Fibroblast of lung (primary cell): ENCODE measurements around the gene AK5. TPM values are rescaled to one million over a fixed set of nuclear protein-coding genes. Genes with fewer than 3 reads are reported as not detected.

Source experiments
- DNase-seq, 2 donors: peaks; one replicate each; pipeline versions ENCODE4 v3.0.0 to v3.0.0-alpha.2; 2010; ENCODE audit warnings: low read depth in 2 of 2
- H2AFZ ChIP-seq: 2 replicates; pipeline ENCODE4 v1.5.1; 2012; ENCODE audit warnings: low read length, control low read depth, inconsistent platforms
- H3K27ac ChIP-seq: 2 replicates; pipeline ENCODE4 v1.5.1; 2011; ENCODE audit warnings: low read length, control low read depth; ENCODE audit not compliant: insufficient read depth
- H3K27me3 ChIP-seq: 2 replicates; pipeline ENCODE4 v1.5.1; 2011; ENCODE audit warnings: mild to moderate bottlenecking, low read length; ENCODE audit not compliant: control insufficient read depth, insufficient read depth
- H3K36me3 ChIP-seq: 2 replicates; pipeline ENCODE4 v1.5.1; 2011; ENCODE audit warnings: low read length; ENCODE audit not compliant: control insufficient read depth, insufficient read depth
- H3K4me1 ChIP-seq: 2 replicates; pipeline ENCODE4 v1.5.1; 2011; ENCODE audit warnings: low read length; ENCODE audit not compliant: control insufficient read depth, insufficient read depth; ENCODE audit errors: extremely low read depth
- H3K4me2 ChIP-seq: 2 replicates; pipeline ENCODE4 v1.5.1; 2011; ENCODE audit warnings: low read length, control low read depth; ENCODE audit not compliant: insufficient read depth; ENCODE audit errors: extremely low read depth
- H3K4me3 ChIP-seq, 4 experiments: fragments of 200-600 bp in 1 of 4; sonication (generic) in 1 of 4; replicated peaks in 1 of 4; 2 replicates each; pipeline ENCODE4 v1.5.1; 2011 to 2016; ENCODE audit warnings: low read length in 4 of 4, low read depth in 3 of 4, mild to moderate bottlenecking in 3 of 4, control low read depth in 2 of 4, inconsistent platforms in 1 of 4, mixed read lengths in 1 of 4; ENCODE audit not compliant: insufficient read depth in 1 of 4; ENCODE audit errors: control extremely low read depth in 1 of 4
- H3K79me2 ChIP-seq: 2 replicates; pipeline ENCODE4 v1.5.1; 2012; ENCODE audit warnings: mild to moderate bottlenecking, low read length, inconsistent platforms; ENCODE audit not compliant: control insufficient read depth, insufficient read depth
- H3K9ac ChIP-seq: 2 replicates; pipeline ENCODE4 v1.5.1; 2011; ENCODE audit warnings: mild to moderate bottlenecking, low read length, control low read depth; ENCODE audit not compliant: insufficient read depth
- H3K9me3 ChIP-seq: 2 replicates; pipeline ENCODE4 v1.5.1; 2012; ENCODE audit warnings: low read depth, low read length; ENCODE audit not compliant: control insufficient read depth, insufficient read depth
- H4K20me1 ChIP-seq: 2 replicates; pipeline ENCODE4 v1.5.1; 2011; ENCODE audit warnings: low read length; ENCODE audit not compliant: control insufficient read depth, insufficient read depth; ENCODE audit errors: extremely low read depth
- CTCF ChIP-seq, 2 donors: IDR thresholded peaks in 1 of 2; conservative IDR thresholded peaks in 1 of 2; 1 replicate in 1 of 2; 2 replicates in 1 of 2; pipeline ENCODE4 v1.5.1; 2011 to 2012; ENCODE audit warnings: low read length in 2 of 2, control low read depth in 1 of 2, inconsistent platforms in 1 of 2, low read depth in 1 of 2, mild to moderate bottlenecking in 1 of 2
- EZH2 ChIP-seq: IDR thresholded peaks from 2 replicates; pipeline ENCODE4 v1.5.1; 2012; ENCODE audit warnings: low read length, control low read depth, mild to moderate bottlenecking; ENCODE audit errors: missing control alignments
- polyA minus RNA-seq: library from RNA; depleted of rRNA, polyadenylated mRNA; stranded (reverse); fragments of >200 nt; gene quantifications from 2 replicates; pipeline ENCODE4 v1.2.3, GENCODE V29; 2011; ENCODE audit warnings: low replicate concordance
- polyA plus RNA-seq, 2 donors: library from polyadenylated mRNA; depleted of rRNA in 1 of 2; stranded (reverse) in 1 of 2; unstranded in 1 of 2; fragments of >200 nt; gene quantifications; 2 replicates each; pipeline ENCODE4 v1.2.1, GENCODE V29; 2011 to 2012; ENCODE audit warnings: missing spikeins in 1 of 2
- total RNA-seq: library from RNA; depleted of rRNA; stranded (reverse); fragments of >200 nt; gene quantifications from 2 replicates; pipeline ENCODE4 v1.2.1, GENCODE V29; 2014

AK5 gene
- total RNA-seq (21.6 and 87.7 TPM in 2 replicates), polyA plus RNA-seq (37.9 and 67.6 TPM in 2 replicates), polyA minus RNA-seq (19.7 and 24.9 TPM in 2 replicates)
- polyA plus RNA-seq (2012) = 36.2 and 62.7 TPM in 2 replicates

GRCh38 chr1:77281491-77282186 is at the start of gene AK5:
AK5 (plus strand) TSS chr1:77282019; CDS start chr1:77282314, 295 bp downstream.
- Histone ChIP-seq H2AFZ (peak within 1 kb of the TSS; percentile 80), H3K9ac (peak within 1 kb of the TSS; percentile 69), H4K20me1 (no peaks in the 10 kb centered on the region), H3K79me2 (peaks cover 23% of the 10 kb centered on the region), H3K4me1 (peaks cover 7% of the 10 kb centered on the region), H3K27ac (peak within 1 kb of the TSS; percentile 60), H3K27me3 (no peaks in the 10 kb centered on the region), H3K9me3 (no peaks in the 10 kb centered on the region), H3K36me3 (no peaks in the 10 kb centered on the region), H3K4me2 (peak within 1 kb of the TSS; percentile 87), H3K4me3 (peak within 1 kb of the TSS; percentile 68 to 90 (median 86))
- peak; percentile 44 to 67 for DNase-seq
- TF ChIP-seq CTCF (conservative IDR thresholded peaks at IDR 0.05 in 1 of 2, IDR thresholded peaks at IDR 0.05 in 1 of 2; ENCODE audit: low read depth in 1 of 2, low read length in 2 of 2) (no peak), EZH2 (no peak)

- no peak overlapping the region for H3K4me3 ChIP-seq
- H4K20me1 ChIP-seq = no peaks in the 10 kb centered on the region
- no peak for DNase-seq
- H3K4me1 ChIP-seq = no peaks in the 10 kb centered on the region
- TF ChIP-seq EZH2 (no peak), CTCF (conservative IDR thresholded peaks at IDR 0.05 in 1 of 2, IDR thresholded peaks at IDR 0.05 in 1 of 2; ENCODE audit: low read depth in 1 of 2, low read length in 2 of 2) (no peak)
- no peak overlapping the region for H3K27ac ChIP-seq
- no peak overlapping the region for H2AFZ ChIP-seq
- no peak overlapping the region for H3K9ac ChIP-seq
- H3K36me3 ChIP-seq = no peaks in the 10 kb centered on the region
- H3K79me2 ChIP-seq = no peaks in the 10 kb centered on the region
- H3K9me3 ChIP-seq = no peaks in the 10 kb centered on the region
- H3K27me3 ChIP-seq = no peaks in the 10 kb centered on the region
- H3K4me2 ChIP-seq = no peak overlapping the region
Observed at GRCh38 chr1:77232829-77233228, 49.0 kb upstream of the AK5 start.

- Histone ChIP-seq H3K27me3 (no peaks in the 10 kb centered on the region), H3K79me2 (no peaks in the 10 kb centered on the region), H3K9me3 (no peaks in the 10 kb centered on the region), H3K4me1 (no peaks in the 10 kb centered on the region), H3K9ac (no peak overlapping the region), H2AFZ (no peak overlapping the region), H3K4me3 (no peak overlapping the region), H4K20me1 (no peaks in the 10 kb centered on the region), H3K36me3 (no peaks in the 10 kb centered on the region), H3K4me2 (no peak overlapping the region), H3K27ac (no peak overlapping the region)
- no peak for DNase-seq
- no peak for TF ChIP-seq CTCF (conservative IDR thresholded peaks at IDR 0.05 in 1 of 2, IDR thresholded peaks at IDR 0.05 in 1 of 2; ENCODE audit: low read depth in 1 of 2, low read length in 2 of 2)
- TF ChIP-seq EZH2 = no peak
Observed at GRCh38 chr1:77234096-77234495, 47.7 kb upstream of the AK5 start.
